ENCODE results near the gene ROM1. TPM values are rescaled to one million over a fixed set of nuclear protein-coding genes. Genes with fewer than 3 reads are reported as not detected.

ROM1 gene
- total RNA-seq, 1 donor from 2014 or later = 3.2 TPM

GRCh38 chr11:62592146-62592815 is 20.8 kb upstream of the ROM1 start:
- intact Hi-C loops (cut with micrococcal nuclease) = loop anchor here (2.0 to 5.0 kb wide), 2 partner anchors 271 to 1650 kb away; partner anchors contain the start of gene FKBP2
- Mint-ChIP-seq H3K36me3 (ENCODE audit: low read depth) (peaks cover 47% of the 10 kb centered on the region), H3K27me3 (ENCODE audit: insufficient read depth) (no peaks in the 10 kb centered on the region), H3K27ac (peak overlapping the region; percentile 91), H3K4me3 (peak overlapping the region; percentile 99), H3K4me1 (ENCODE audit: low read depth) (peaks cover 48% of the 10 kb centered on the region), H3K9me3 (no peaks in the 10 kb centered on the region)
- no peak for DNase-seq (ENCODE audit: low spot score)

DNA sequence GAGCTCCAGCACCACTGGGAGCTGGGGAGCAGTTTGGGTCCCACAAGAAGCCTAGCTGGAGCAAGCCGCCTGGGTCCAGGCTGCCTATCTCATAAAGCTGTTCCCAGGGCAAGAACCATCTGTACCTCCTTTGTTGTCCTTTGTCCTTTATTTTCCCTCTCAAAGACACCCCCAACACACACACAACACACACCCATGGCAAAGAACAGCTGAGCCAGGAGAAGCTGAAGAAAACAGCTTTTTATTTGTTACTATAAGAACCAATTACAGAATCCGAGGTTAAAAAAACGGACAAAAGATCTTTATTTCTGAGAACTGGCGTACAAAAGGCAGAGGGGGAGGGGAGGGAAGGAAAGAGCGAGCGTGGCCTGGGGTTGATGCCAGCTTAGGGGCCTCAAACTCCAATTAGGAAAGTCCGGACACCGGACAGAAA is 20.1 kb upstream of the ROM1 start:
- H3K27ac Mint-ChIP-seq = peak overlapping the region; percentile 91
- DNase-seq (ENCODE audit: low spot score) = no peak
- no peaks in the 10 kb centered on the region for H3K27me3 Mint-ChIP-seq (ENCODE audit: insufficient read depth)
- H3K9me3 Mint-ChIP-seq = no peaks in the 10 kb centered on the region
- peaks cover 53% of the 10 kb centered on the region for H3K4me1 Mint-ChIP-seq (ENCODE audit: low read depth)
- intact Hi-C loops (cut with micrococcal nuclease) = loop anchor here (1.0 to 5.0 kb wide), 3 partner anchors 101 to 1649 kb away; partner anchors contain the start of gene FKBP2
- H3K36me3 Mint-ChIP-seq (ENCODE audit: low read depth) = peaks cover 51% of the 10 kb centered on the region
- H3K4me3 Mint-ChIP-seq = peak overlapping the region; percentile 99

- intact Hi-C loops (cut with micrococcal nuclease) = loop anchor here (1.0 to 5.0 kb wide), 3 partner anchors 101 to 1649 kb away; partner anchors contain the start of gene FKBP2
- no peaks in the 10 kb centered on the region for H3K9me3 Mint-ChIP-seq
- peak overlapping the region; percentile 93 for H3K27ac Mint-ChIP-seq
- H3K36me3 Mint-ChIP-seq (ENCODE audit: low read depth) = peaks cover 55% of the 10 kb centered on the region
- peak overlapping the region; percentile 78 for H3K4me3 Mint-ChIP-seq
- peaks cover 59% of the 10 kb centered on the region for H3K4me1 Mint-ChIP-seq (ENCODE audit: low read depth)
- H3K27me3 Mint-ChIP-seq (ENCODE audit: insufficient read depth) = no peaks in the 10 kb centered on the region
- DNase-seq (ENCODE audit: low spot score) = peak; percentile 74
Observed at GRCh38 chr11:62593434-62594044, 19.5 kb upstream of the ROM1 start.

DNA sequence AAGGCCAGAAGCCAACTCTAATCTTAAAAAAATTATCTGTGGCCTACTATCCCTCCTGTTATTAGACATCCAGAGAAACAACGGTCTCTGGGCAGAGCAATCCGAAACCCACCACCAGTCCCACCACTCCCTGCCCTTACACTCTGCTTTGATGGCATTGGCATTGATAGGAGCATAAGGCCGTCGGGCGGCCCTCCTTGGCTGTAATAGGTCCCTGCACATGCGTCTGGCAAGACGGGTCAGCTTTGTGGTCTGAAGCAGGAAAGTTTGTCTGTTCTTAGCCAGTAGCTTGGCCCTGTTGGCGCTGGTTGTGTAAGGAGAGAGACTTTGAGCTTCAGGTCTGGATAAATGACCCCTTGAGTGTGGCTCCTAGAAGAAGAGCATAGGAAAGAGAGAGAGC is 17.9 kb upstream of the ROM1 start:
- H3K36me3 Mint-ChIP-seq (ENCODE audit: low read depth) = peaks cover 70% of the 10 kb centered on the region
- H3K27ac Mint-ChIP-seq = peak overlapping the region; percentile 11
- DNase-seq (ENCODE audit: low spot score) = no peak

DNA sequence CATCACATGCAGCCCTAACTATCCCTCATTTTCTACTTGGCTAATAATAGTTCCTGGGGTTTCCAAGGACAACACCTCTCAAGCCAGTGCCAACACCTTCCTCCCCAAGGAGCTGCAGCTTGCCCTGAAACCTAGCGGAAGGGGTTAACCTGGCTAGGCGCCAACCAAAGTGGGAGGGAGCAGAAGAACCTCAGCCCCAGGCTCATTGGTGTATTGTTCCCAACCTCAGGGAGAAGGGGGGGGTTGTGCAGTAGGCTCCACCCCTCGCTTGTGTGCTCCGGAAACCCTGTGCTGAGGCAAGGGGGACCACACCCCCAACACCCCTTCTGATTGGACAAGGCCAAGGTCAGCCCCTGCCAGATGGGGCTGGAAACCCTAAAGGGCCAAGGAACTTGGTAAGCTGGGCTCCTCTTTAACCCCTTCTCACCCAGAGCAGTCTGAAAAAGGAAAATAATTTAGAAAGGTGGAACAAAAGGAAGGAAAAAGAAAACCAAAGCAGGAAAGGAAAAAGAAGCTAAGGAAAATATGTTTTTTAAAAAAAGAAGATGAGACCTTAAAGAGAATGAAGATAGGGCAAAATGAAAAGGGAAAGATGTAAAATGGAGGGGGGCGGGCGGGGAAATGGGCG is 13.9 kb upstream of the ROM1 start:
- peak overlapping the region; percentile 89 for H3K27ac Mint-ChIP-seq
- peak; percentile 96 for DNase-seq (ENCODE audit: low spot score)
- intact Hi-C loops (cut with micrococcal nuclease) = loop anchor here (1.0 to 2.0 kb wide), 8 partner anchors 8 to 282 kb away; partner anchors contain the start of genes EEF1G, EML3, GANAB and SLC3A2
- H3K27me3 Mint-ChIP-seq (ENCODE audit: insufficient read depth) = no peaks in the 10 kb centered on the region
- H3K4me1 Mint-ChIP-seq (ENCODE audit: low read depth) = peaks cover 68% of the 10 kb centered on the region
- peak overlapping the region; percentile 95 for H3K4me3 Mint-ChIP-seq
- H3K36me3 Mint-ChIP-seq (ENCODE audit: low read depth) = peaks cover 78% of the 10 kb centered on the region
- H3K9me3 Mint-ChIP-seq = no peaks in the 10 kb centered on the region

More for the DNA sequence above, 17.9 kb upstream of the ROM1 start:
- H3K9me3 Mint-ChIP-seq = no peaks in the 10 kb centered on the region
- peaks cover 68% of the 10 kb centered on the region for H3K4me1 Mint-ChIP-seq (ENCODE audit: low read depth)
- no peaks in the 10 kb centered on the region for H3K27me3 Mint-ChIP-seq (ENCODE audit: insufficient read depth)
- intact Hi-C loops (cut with micrococcal nuclease) = no loop called here
- no peak overlapping the region for H3K4me3 Mint-ChIP-seq

- Mint-ChIP-seq H3K36me3 (ENCODE audit: low read depth) (peaks cover 74% of the 10 kb centered on the region), H3K27ac (peak overlapping the region; percentile 89), H3K4me3 (peak overlapping the region; percentile 95), H3K9me3 (no peaks in the 10 kb centered on the region), H3K4me1 (ENCODE audit: low read depth) (peaks cover 62% of the 10 kb centered on the region), H3K27me3 (ENCODE audit: insufficient read depth) (no peaks in the 10 kb centered on the region)
- DNase-seq (ENCODE audit: low spot score) = no peak
- intact Hi-C loops (cut with micrococcal nuclease) = loop anchor here (1.0 to 2.0 kb wide), 8 partner anchors 9 to 281 kb away; partner anchors contain the start of genes EEF1G, EML3, GANAB and SLC3A2
Observed at GRCh38 chr11:62599901-62600300, 13.2 kb upstream of the ROM1 start.

- intact Hi-C loops (cut with micrococcal nuclease) = loop anchor here (1.0 kb wide), 6 partner anchors 65 to 255 kb away; partner anchors contain the start of genes C11orf98, CSKMT, HNRNPUL2 and TAF6L
- Mint-ChIP-seq H3K4me1 (ENCODE audit: low read depth) (peaks cover 60% of the 10 kb centered on the region), H3K4me3 (peak overlapping the region; percentile 95), H3K27me3 (ENCODE audit: insufficient read depth) (no peaks in the 10 kb centered on the region), H3K27ac (peak overlapping the region; percentile 89), H3K36me3 (ENCODE audit: low read depth) (peaks cover 70% of the 10 kb centered on the region), H3K9me3 (no peaks in the 10 kb centered on the region)
- DNase-seq (ENCODE audit: low spot score) = no peak
Observed at GRCh38 chr11:62600367-62601121, 12.5 kb upstream of the ROM1 start.

DNA sequence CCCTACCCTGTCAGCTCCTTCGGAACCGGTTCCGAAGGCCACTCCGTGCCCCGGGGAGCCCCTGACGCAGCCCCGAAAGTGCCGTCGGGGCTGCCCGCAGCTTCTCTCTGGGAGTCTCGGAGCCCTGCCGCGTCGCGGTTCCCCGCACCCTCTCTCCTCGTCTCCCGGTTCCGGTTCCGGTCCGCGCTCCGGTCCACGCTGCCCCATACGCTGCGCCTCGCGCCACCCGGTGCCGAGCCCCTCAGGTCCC is 12.0 kb upstream of the ROM1 start:
- intact Hi-C loops (cut with micrococcal nuclease) = loop anchor here (1.0 kb wide), 6 partner anchors 64 to 254 kb away; partner anchors contain the start of genes C11orf98, CSKMT, HNRNPUL2 and TAF6L
- H3K9me3 Mint-ChIP-seq = no peaks in the 10 kb centered on the region

DNA sequence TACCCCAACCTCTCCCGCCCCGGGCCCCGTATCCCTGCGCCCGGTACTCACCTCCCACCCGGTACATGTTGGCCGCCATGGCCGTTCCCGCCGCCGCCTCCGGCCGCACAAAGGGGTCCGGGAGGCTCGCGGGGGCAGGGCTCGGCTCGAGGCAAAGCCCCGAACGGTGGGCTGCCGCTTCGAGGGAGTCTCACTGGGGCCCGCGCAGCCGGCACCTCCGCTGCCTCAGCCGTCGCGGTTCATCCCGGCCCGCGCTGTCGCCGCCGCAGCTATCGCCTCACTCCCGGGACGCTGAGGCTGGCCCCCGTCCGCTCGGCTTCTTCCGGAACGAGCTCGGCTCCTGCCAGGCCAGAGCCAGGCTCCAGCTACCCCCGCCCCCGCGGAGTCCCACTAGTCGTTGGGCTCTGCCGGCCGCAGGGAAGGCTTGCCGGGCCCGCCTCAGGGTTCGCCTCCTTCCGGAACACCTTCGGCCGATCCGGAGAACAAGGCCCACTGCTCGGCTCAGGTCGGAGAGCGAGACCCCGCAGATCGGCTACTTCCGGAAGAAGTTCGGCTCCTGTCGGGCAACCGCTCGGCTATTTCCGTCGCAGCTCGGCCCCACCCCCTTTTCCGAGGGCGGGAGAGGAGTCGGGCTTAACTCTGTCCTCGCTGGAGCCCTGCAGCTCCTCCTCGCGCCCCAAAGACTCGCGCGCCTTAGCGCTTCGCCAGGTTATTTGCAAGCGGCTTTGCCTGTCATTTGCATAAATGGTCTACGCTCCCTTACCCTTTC is 11.5 kb upstream of the ROM1 start, which contains the start of gene MTA2:
Gene MTA2, minus strand, starts transcription at position 494 of the 769 bp plus-strand sequence. Its CDS starts 415 bp downstream, at position 79.
- intact Hi-C loops (cut with micrococcal nuclease) = loop anchor here (1.0 kb wide), 6 partner anchors 64 to 254 kb away; partner anchors contain the start of genes C11orf98, CSKMT, HNRNPUL2 and TAF6L

More for the DNA sequence above, 12.0 kb upstream of the ROM1 start:
- no peak for DNase-seq (ENCODE audit: low spot score)
- H3K4me3 Mint-ChIP-seq = peak overlapping the region; percentile 95
- peaks cover 65% of the 10 kb centered on the region for H3K36me3 Mint-ChIP-seq (ENCODE audit: low read depth)
- peaks cover 57% of the 10 kb centered on the region for H3K4me1 Mint-ChIP-seq (ENCODE audit: low read depth)
- H3K27ac Mint-ChIP-seq = peak overlapping the region; percentile 89
- H3K27me3 Mint-ChIP-seq (ENCODE audit: insufficient read depth) = no peaks in the 10 kb centered on the region

DNA sequence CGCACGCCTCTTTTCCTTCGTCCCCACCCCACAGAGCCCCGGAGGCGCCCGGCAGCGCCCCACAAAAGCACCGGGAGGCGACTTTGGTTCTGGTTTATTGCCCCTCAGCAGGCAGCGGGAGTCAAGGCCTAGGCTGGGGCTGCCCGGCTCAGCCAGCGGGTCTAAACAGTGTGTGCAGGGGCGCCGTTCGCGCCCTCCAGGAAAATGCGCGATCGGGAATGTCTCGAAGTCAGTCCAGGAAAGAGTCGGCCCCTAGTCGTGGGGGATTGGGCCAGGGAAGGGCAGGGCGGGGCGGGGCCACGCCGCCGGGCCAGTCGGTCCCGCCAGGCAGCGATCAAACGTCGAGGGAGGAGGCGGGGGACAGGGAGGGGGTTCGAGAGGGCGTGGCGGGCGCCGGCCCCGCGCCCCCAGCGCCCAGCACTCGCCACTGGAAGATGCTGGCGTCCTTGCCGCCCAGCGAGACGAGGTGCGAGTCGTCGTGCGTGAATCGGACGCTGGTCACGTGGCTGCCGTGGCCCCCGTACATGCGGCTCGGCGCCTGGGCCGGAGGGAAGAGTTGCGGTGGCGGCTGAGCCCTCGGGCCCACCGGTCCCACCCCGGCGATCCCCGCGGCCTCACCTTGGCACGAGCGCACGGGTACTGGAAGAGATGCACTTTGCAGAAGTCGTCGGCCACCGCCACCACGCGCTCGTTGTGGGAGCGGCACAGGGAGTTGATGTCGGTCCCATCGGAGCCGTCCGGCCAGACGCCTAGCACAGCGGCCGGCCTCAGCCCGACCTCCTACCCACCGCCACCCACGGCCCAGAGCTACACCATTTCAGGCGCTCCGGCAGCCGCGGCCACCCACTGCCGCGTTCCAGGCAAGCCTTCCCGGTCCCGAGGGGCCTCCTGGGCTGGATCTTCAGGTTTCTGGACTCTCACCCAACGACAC is 10.7 kb upstream of the ROM1 start:
- H3K27ac Mint-ChIP-seq = peak overlapping the region; percentile 92

More for the DNA sequence above, 11.5 kb upstream of the ROM1 start, which contains the start of gene MTA2:
- H3K36me3 Mint-ChIP-seq (ENCODE audit: low read depth) = peaks cover 63% of the 10 kb centered on the region
- no peaks in the 10 kb centered on the region for H3K27me3 Mint-ChIP-seq (ENCODE audit: insufficient read depth)
- peak within 1 kb of the TSS; percentile 92 for H3K27ac Mint-ChIP-seq
- DNase-seq (ENCODE audit: low spot score) = peak; percentile 100
- peaks cover 54% of the 10 kb centered on the region for H3K4me1 Mint-ChIP-seq (ENCODE audit: low read depth)
- peak within 1 kb of the TSS; percentile 95 for H3K4me3 Mint-ChIP-seq
- no peaks in the 10 kb centered on the region for H3K9me3 Mint-ChIP-seq

GRCh38 chr11:62603072-62603408 is 10.0 kb upstream of the ROM1 start:
- H3K27ac Mint-ChIP-seq = peak overlapping the region; percentile 57
- no peaks in the 10 kb centered on the region for H3K9me3 Mint-ChIP-seq
- H3K36me3 Mint-ChIP-seq (ENCODE audit: low read depth) = peaks cover 59% of the 10 kb centered on the region
- H3K27me3 Mint-ChIP-seq (ENCODE audit: insufficient read depth) = no peaks in the 10 kb centered on the region
- no peak for DNase-seq (ENCODE audit: low spot score)
- intact Hi-C loops (cut with micrococcal nuclease) = no loop called here
- H3K4me3 Mint-ChIP-seq = peak overlapping the region; percentile 67
- H3K4me1 Mint-ChIP-seq (ENCODE audit: low read depth) = peaks cover 48% of the 10 kb centered on the region

More for the DNA sequence above, 10.7 kb upstream of the ROM1 start:
- Mint-ChIP-seq H3K27me3 (ENCODE audit: insufficient read depth) (no peaks in the 10 kb centered on the region), H3K4me1 (ENCODE audit: low read depth) (peaks cover 54% of the 10 kb centered on the region), H3K9me3 (no peaks in the 10 kb centered on the region), H3K4me3 (peak overlapping the region; percentile 95), H3K36me3 (ENCODE audit: low read depth) (peaks cover 60% of the 10 kb centered on the region)
- no peak for DNase-seq (ENCODE audit: low spot score)
- intact Hi-C loops (cut with micrococcal nuclease) = no loop called here

All from activated T-helper 1 cell treated with anti-CD3 and anti-CD28 coated beads, Interleukin-12 subunit alpha, Interleukin-12 subunit beta, Interleukin-2, Interleukin-4 antibody, amounts not matched to agents 30 ng/mL and 10 ng/mL and 1 ng/mL, durations not matched to agents 14 hours and 24 hours and 36 hours (primary cell).